H1 (cell line): ENCODE measurements around the gene WSCD2. TPM values are rescaled to one million over a fixed set of nuclear protein-coding genes. Genes with fewer than 3 reads are reported as not detected.

Experiments
- CTCF ChIA-PET: fragments of 300-600 bp; sonication (Branson Sonifier 250); formaldehyde crosslinking; loops from one replicate; lab custom pipeline; 2021; ENCODE audit not compliant: partially characterized antibody; lab: Charles Lee
- POLR2A ChIA-PET: fragments of 300-600 bp; sonication (Branson Sonifier 250); formaldehyde crosslinking; loops from one replicate; lab custom pipeline; 2021; ENCODE audit warnings: inconsistent platforms; ENCODE audit not compliant: partially characterized antibody; lab: Charles Lee
- DNase-seq, 2 experiments: peaks; one replicate each; pipeline versions ENCODE4 v3.0.0 to v3.0.0-alpha.2; 2010 to 2022; ENCODE audit warnings: low spot score in 2 of 2, low read depth in 1 of 2, mixed read lengths in 1 of 2
- FAIRE-seq: peaks from 2 replicates; lab custom pipeline; 2011; peaks lifted over from hg19 to GRCh38; lab: Jason Lieb, UNC
- H2AFZ ChIP-seq: 2 replicates; pipeline ENCODE4 v1.8.1; 2012; ENCODE audit warnings: low read length, inconsistent platforms
- H2AK5ac ChIP-seq: 2 replicates; pipeline ENCODE4 v1.6.1; 2013; ENCODE audit warnings: low read depth, low read length
- H2BK120ac ChIP-seq: replicated peaks from 2 replicates; pipeline ENCODE3; 2013; ENCODE audit warnings: low read depth, low read length, inconsistent platforms
- H2BK12ac ChIP-seq: 2 replicates; pipeline ENCODE4 v1.6.1; 2013; ENCODE audit warnings: low read depth, low read length
- H2BK15ac ChIP-seq: 2 replicates; pipeline ENCODE4 v1.6.1; 2013; ENCODE audit warnings: low read length
- H2BK20ac ChIP-seq: 2 replicates; pipeline ENCODE4 v1.6.1; 2013; ENCODE audit warnings: low read length
- H2BK5ac ChIP-seq: 2 replicates; pipeline ENCODE4 v1.6.1; 2013; ENCODE audit warnings: low read depth, low read length
- H3K14ac ChIP-seq: 2 replicates; pipeline ENCODE4 v1.6.1; 2013; ENCODE audit warnings: inconsistent platforms; ENCODE audit not compliant: insufficient read length
- H3K18ac ChIP-seq: 2 replicates; pipeline ENCODE4 v1.6.1; 2013; ENCODE audit warnings: low read length; ENCODE audit errors: extremely low read depth
- H3K23ac ChIP-seq: 2 replicates; pipeline ENCODE4 v1.6.1; 2013; ENCODE audit warnings: inconsistent platforms; ENCODE audit not compliant: insufficient read length
- H3K23me2 ChIP-seq: 2 replicates; pipeline ENCODE4 v1.6.1; 2013; ENCODE audit warnings: low read depth, low read length
- H3K27ac ChIP-seq: 2 replicates; pipeline ENCODE4 v1.6.1; 2011; ENCODE audit warnings: low read depth, low read length, inconsistent platforms
- H3K27me3 ChIP-seq, 4 experiments: replicated peaks in 1 of 4; 1 replicate in 1 of 4; 2 replicates in 3 of 4; pipeline versions ENCODE4 v1.6.1 to v1.8.1; 2011 to 2013; ENCODE audit warnings: low read length in 3 of 4, mild to moderate bottlenecking in 3 of 4, inconsistent platforms in 2 of 4, mixed read lengths in 2 of 4, moderate library complexity in 1 of 4; ENCODE audit not compliant: control insufficient read depth in 3 of 4, insufficient read depth in 3 of 4; ENCODE audit errors: extremely low read depth in 1 of 4
- H3K36me3 ChIP-seq, 4 experiments: 2 replicates each; pipeline versions ENCODE4 v1.6.1 to v1.8.1; 2011 to 2013; ENCODE audit warnings: mild to moderate bottlenecking in 4 of 4, low read length in 3 of 4, moderate library complexity in 2 of 4, control low read depth in 1 of 4, inconsistent platforms in 1 of 4; ENCODE audit not compliant: insufficient read depth in 4 of 4, control insufficient read depth in 2 of 4
- H3K4ac ChIP-seq: replicated peaks from 2 replicates; pipeline ENCODE3; 2013; ENCODE audit warnings: low read length, low read depth, mixed read lengths, inconsistent platforms; ENCODE audit not compliant: insufficient read length
- H3K4me1 ChIP-seq, 4 experiments: replicated peaks in 1 of 4; 1 replicate in 1 of 4; 2 replicates in 3 of 4; pipeline versions ENCODE4 v1.6.1 to v1.8.1; 2011 to 2013; ENCODE audit warnings: low read length in 3 of 4, inconsistent platforms in 2 of 4, mixed read lengths in 1 of 4; ENCODE audit not compliant: insufficient read depth in 4 of 4, control insufficient read depth in 3 of 4
- H3K4me2 ChIP-seq, 2 experiments: 2 replicates each; pipeline versions ENCODE4 v1.6.1 to v1.8.1; 2011 to 2013; ENCODE audit warnings: low read depth in 2 of 2, low read length in 2 of 2, control low read depth in 1 of 2, inconsistent platforms in 1 of 2, mild to moderate bottlenecking in 1 of 2; ENCODE audit not compliant: insufficient read depth in 1 of 2
- H3K4me3 ChIP-seq, 4 experiments: fragments of 200-600, 300-600 bp in 1 of 4; sonication (generic), shearing (Covaris generic), sonication (Bioruptor Twin) in 1 of 4; 2 replicates each; pipeline versions ENCODE4 v1.5.1 to v1.8.1; 2011 to 2016; ENCODE audit warnings: low read length in 4 of 4, low read depth in 3 of 4, control low read depth in 2 of 4, inconsistent platforms in 2 of 4, mild to moderate bottlenecking in 2 of 4, mixed read lengths in 1 of 4, moderate library complexity in 1 of 4; ENCODE audit not compliant: insufficient read depth in 2 of 4; ENCODE audit errors: extremely low read depth in 1 of 4
- H3K56ac ChIP-seq: replicated peaks from 2 replicates; pipeline ENCODE3; 2013; ENCODE audit warnings: low read depth, mild to moderate bottlenecking, mixed read lengths, low read length, inconsistent platforms; ENCODE audit not compliant: insufficient read length
- H3K79me1 ChIP-seq: 2 replicates; pipeline ENCODE4 v1.6.1; 2013; ENCODE audit warnings: low read depth, low read length, control low read depth
- H3K79me2 ChIP-seq, 2 experiments: 2 replicates each; pipeline versions ENCODE4 v1.6.1 to v1.8.1; 2012 to 2013; ENCODE audit warnings: low read length in 2 of 2, mild to moderate bottlenecking in 2 of 2, inconsistent platforms in 1 of 2; ENCODE audit not compliant: insufficient read depth in 2 of 2, control insufficient read depth in 1 of 2
- H3K9ac ChIP-seq, 4 experiments: replicated peaks in 1 of 4; 1 replicate in 1 of 4; 2 replicates in 3 of 4; pipeline versions ENCODE4 v1.6.1 to v1.8.1; 2011 to 2013; ENCODE audit warnings: low read depth in 3 of 4, low read length in 3 of 4, control low read depth in 2 of 4, mild to moderate bottlenecking in 2 of 4, moderate library complexity in 2 of 4, inconsistent platforms in 1 of 4; ENCODE audit errors: extremely low read depth in 1 of 4
- H3K9me3 ChIP-seq, 2 experiments: 2 replicates each; pipeline versions ENCODE4 v1.6.1 to v1.8.1; 2012 to 2013; ENCODE audit warnings: mild to moderate bottlenecking in 2 of 2, moderate library complexity in 2 of 2, control low read depth in 1 of 2, inconsistent platforms in 1 of 2, low read depth in 1 of 2, low read length in 1 of 2, mixed read lengths in 1 of 2; ENCODE audit not compliant: insufficient read depth in 2 of 2
- H4K20me1 ChIP-seq, 2 experiments: replicated peaks in 1 of 2; 2 replicates each; pipeline versions ENCODE3 to v1.8.1; 2011 to 2013; ENCODE audit warnings: inconsistent platforms in 2 of 2, low read length in 2 of 2, mild to moderate bottlenecking in 1 of 2; ENCODE audit not compliant: insufficient read depth in 2 of 2, control insufficient read depth in 1 of 2
- H4K5ac ChIP-seq: 2 replicates; pipeline ENCODE4 v1.6.1; 2013; ENCODE audit warnings: low read length, low read depth, mixed read lengths, inconsistent platforms; ENCODE audit not compliant: insufficient read length
- H4K8ac ChIP-seq: 2 replicates; pipeline ENCODE4 v1.8.0; 2013; ENCODE audit warnings: mild to moderate bottlenecking, moderate library complexity, low read length, inconsistent platforms; ENCODE audit not compliant: insufficient read depth; ENCODE audit errors: extremely low read depth
- H4K91ac ChIP-seq: replicated peaks from 2 replicates; pipeline ENCODE3; 2013; ENCODE audit warnings: low read length, mixed read lengths, inconsistent platforms; ENCODE audit not compliant: insufficient read length
- CEBPB ChIP-seq: IDR thresholded peaks from 2 replicates; pipeline ENCODE4 v1.6.1; 2012; ENCODE audit warnings: low read depth, low read length
- EGR1 ChIP-seq: IDR thresholded peaks from 2 replicates; pipeline ENCODE4 v1.6.1; 2011; ENCODE audit warnings: low read depth, low read length, borderline replicate concordance
- GABPA ChIP-seq: IDR thresholded peaks from 2 replicates; pipeline ENCODE4 v1.6.1; 2011; ENCODE audit warnings: mild to moderate bottlenecking, low read length, moderate library complexity, borderline replicate concordance; ENCODE audit not compliant: insufficient read depth
- GTF2F1 ChIP-seq: IDR thresholded peaks from 2 replicates; pipeline ENCODE4 v1.6.1; 2012; ENCODE audit warnings: low read depth, low read length, improper control_type of control experiment, borderline replicate concordance
- RFX5 ChIP-seq: IDR thresholded peaks from 2 replicates; pipeline ENCODE4 v1.6.1; 2011; ENCODE audit warnings: low read depth, low read length, improper control_type of control experiment, borderline replicate concordance
- YY1 ChIP-seq: IDR thresholded peaks from 2 replicates; pipeline ENCODE4 v1.6.1; 2011; ENCODE audit warnings: low read depth, mild to moderate bottlenecking, low read length
- WGBS, 2 experiments: shearing (Covaris generic) in 1 of 2; methylation state at CpG; one replicate each; pipeline versions ENCODE4 v1.1.6 to v1.1.7; 2013 to 2015; ENCODE audit warnings: low lambda C conversion rate in 2 of 2, mixed read lengths in 2 of 2, inconsistent platforms in 1 of 2, low coverage in 1 of 2, missing lambda C conversion rate in 1 of 2; ENCODE audit not compliant: insufficient replicate concordance in 2 of 2, insufficient coverage in 1 of 2, insufficient read length in 1 of 2; ENCODE audit errors: extremely low coverage in 1 of 2, missing lambda C conversion rate in 1 of 2; 5-methylcytosine and 5-hydroxymethylcytosine counted together
- polyA plus RNA-seq, 7 experiments: library from polyadenylated mRNA; depleted of rRNA in 3 of 7; stranded (reverse) in 5 of 7; unstranded in 2 of 7; fragments of >200 nt in 5 of 7; fragments of 200-250 nt in 2 of 7; gene quantifications; 1 replicate in 5 of 7; 2 replicates in 1 of 7; 4 replicates in 1 of 7; pipeline versions ENCODE4 v1.2.1 to v1.2.3, GENCODE V29; 2011 to 2013; ENCODE audit warnings: missing spikeins in 2 of 7, mixed read lengths in 2 of 7
- total RNA-seq: library from RNA; stranded (reverse); fragmentation: NEBNext Ultra II Directional; extraction: Animal tissue kit (Norgen Biotek cat#: 25700); gene quantifications from 2 replicates; pipeline ENCODE4 v1.2.1, GENCODE V29; 2021
- TF ChIP-seq, protein P1 (sequence below), 3 experiments: IDR thresholded peaks; 1 replicate in 2 of 3; 2 replicates in 1 of 3; pipeline versions ENCODE4 v1.5.1 to v1.6.1; 2011; ENCODE audit warnings: low read length in 3 of 3, mild to moderate bottlenecking in 3 of 3, inconsistent platforms in 2 of 3, low read depth in 1 of 3, moderate library complexity in 1 of 3; ENCODE audit not compliant: insufficient read depth in 1 of 3; ENCODE audit errors: control extremely low read depth in 1 of 3
- TF ChIP-seq, protein P2 (sequence below): IDR thresholded peaks from 2 replicates; pipeline ENCODE4 v1.6.1; 2012; ENCODE audit warnings: inconsistent platforms

The WSCD2 gene
- total and polyA plus RNA-seq, 2 of the 8 experiments (the other 6 are each of a cell fraction or from before 2014, with no cell fraction given) = 1.3 to 2.2 TPM

DNA sequence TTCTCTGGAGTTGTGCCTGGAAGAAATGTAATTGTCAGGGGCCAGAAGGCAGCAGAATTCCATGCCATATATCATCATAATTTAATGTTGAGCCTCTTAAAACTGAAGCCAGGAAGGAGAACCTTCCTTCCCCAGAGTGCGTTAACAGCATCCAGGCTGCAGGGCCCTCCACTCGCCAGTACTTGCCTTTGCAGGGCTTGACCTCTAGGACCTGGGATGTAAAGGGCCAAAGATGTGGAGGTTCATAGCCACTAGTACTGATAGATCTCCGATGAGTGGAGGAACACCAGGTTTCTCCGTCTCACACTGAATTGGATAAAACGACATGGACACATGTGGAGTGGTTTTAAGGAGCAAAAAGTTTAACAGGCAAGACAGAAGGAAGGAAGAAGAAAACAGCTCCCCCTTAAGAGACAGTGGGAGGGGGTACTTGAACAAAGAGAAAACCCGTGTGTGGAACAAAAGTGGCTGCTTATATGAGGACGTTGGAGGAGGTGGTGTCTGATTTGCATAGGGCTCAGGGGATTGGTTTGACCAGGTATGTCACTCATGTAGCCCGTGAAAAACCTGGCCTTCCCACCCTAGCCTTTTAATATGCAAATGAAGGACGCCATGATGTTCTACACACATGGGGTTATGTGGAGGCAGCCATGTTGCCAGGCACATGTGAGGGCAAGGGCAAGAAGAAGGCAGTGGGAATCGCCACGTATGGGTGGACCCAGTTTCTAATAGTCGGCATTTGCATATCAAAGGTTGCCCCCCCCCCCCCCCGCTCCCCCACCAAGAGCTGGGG, 38.8 kb upstream of the WSCD2 start:
- Histone ChIP-seq H4K20me1 (no peaks in the 10 kb centered on the region), H3K27ac (no peak overlapping the region), H3K4me2 (no peak overlapping the region), H3K36me3 (no peaks in the 10 kb centered on the region), H3K4ac (no peak overlapping the region), H3K9ac (no peak overlapping the region), H3K27me3 (no peaks in the 10 kb centered on the region; a peak in 1 of 7 replicates), H2BK20ac (no peak overlapping the region), H3K4me3 (no peak overlapping the region), H3K23ac (no peak overlapping the region), H2AK5ac (no peak overlapping the region), H2BK15ac (no peak overlapping the region), H4K5ac (no peak overlapping the region), H4K91ac (no peak overlapping the region), H2BK120ac (no peak overlapping the region), H2BK12ac (no peak overlapping the region), H2BK5ac (no peak overlapping the region), H3K56ac (no peak overlapping the region), H3K14ac (no peak overlapping the region), H2AFZ (peak overlapping the region; percentile 66; the same call in 1 of the 2 replicates), H3K18ac (no peak overlapping the region), H3K23me2 (no peaks in the 10 kb centered on the region), H3K79me2 (no peaks in the 10 kb centered on the region), H3K4me1 (peaks cover 0 to 4% (median 1%) of the 10 kb centered on the region in 4 experiments; a peak in 2 of 7 replicates), H3K79me1 (no peaks in the 10 kb centered on the region), H4K8ac (no peak overlapping the region), H3K9me3 (peaks cover 3 to 11% of the 10 kb centered on the region in 2 experiments; a peak in 2 of 4 replicates)
- DNase-seq (no peak), FAIRE-seq (peak; percentile 76)
- CTCF ChIA-PET = interaction anchor here (1.0 to 1.5 kb wide), 2 partner anchors 14 to 98 kb away, joined by 3 to 5 read pairs; no protein-coding TSS in a partner anchor
- POLR2A ChIA-PET = interaction anchor here (1.2 kb wide), 1 partner anchor 23 kb away, joined by 4 read pairs; no protein-coding TSS in a partner anchor
- TF ChIP-seq CEBPB (no peak), GTF2F1 (no peak), EGR1 (no peak), GABPA (no peak), RFX5 (no peak), YY1 (peak; percentile 92)
- TF ChIP-seq, protein P1, sequence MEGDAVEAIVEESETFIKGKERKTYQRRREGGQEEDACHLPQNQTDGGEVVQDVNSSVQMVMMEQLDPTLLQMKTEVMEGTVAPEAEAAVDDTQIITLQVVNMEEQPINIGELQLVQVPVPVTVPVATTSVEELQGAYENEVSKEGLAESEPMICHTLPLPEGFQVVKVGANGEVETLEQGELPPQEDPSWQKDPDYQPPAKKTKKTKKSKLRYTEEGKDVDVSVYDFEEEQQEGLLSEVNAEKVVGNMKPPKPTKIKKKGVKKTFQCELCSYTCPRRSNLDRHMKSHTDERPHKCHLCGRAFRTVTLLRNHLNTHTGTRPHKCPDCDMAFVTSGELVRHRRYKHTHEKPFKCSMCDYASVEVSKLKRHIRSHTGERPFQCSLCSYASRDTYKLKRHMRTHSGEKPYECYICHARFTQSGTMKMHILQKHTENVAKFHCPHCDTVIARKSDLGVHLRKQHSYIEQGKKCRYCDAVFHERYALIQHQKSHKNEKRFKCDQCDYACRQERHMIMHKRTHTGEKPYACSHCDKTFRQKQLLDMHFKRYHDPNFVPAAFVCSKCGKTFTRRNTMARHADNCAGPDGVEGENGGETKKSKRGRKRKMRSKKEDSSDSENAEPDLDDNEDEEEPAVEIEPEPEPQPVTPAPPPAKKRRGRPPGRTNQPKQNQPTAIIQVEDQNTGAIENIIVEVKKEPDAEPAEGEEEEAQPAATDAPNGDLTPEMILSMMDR (IDR thresholded peaks at IDR 0.05; ENCODE audit: control extremely low read depth in 1 of 3, insufficient read depth in 1 of 3, low read depth in 1 of 3, low read length in 3 of 3) = no peak
- TF ChIP-seq, protein P2, sequence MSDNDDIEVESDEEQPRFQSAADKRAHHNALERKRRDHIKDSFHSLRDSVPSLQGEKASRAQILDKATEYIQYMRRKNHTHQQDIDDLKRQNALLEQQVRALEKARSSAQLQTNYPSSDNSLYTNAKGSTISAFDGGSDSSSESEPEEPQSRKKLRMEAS = peak; percentile 84
- 76% methylated on average over 13 of the region's 13 CpGs; no CpG with 5 or more reads in 1 of the 2 experiments for WGBS, 2 experiments
